ENCODE measurements around the gene HCFC1.
"Not testable (repeated sequence)": the region's sequence is repeated elsewhere in the genome, so short reads cannot be mapped to it uniquely, and the experiment has no call there.

The HCFC1 gene

GRCh38 chrX:154008521-154008920 is 36.9 kb upstream of the HCFC1 start:
- no peak for DNase-seq (ENCODE audit: low read depth)

- no peak for DNase-seq (ENCODE audit: low read depth)
Observed at GRCh38 chrX:154006947-154007346, 35.3 kb upstream of the HCFC1 start.

GRCh38 chrX:154004315-154004714 is 32.7 kb upstream of the HCFC1 start:
- DNase-seq (ENCODE audit: low read depth), result no peak

- DNase-seq (ENCODE audit: low read depth), result peak; percentile 81
Observed at GRCh38 chrX:154002215-154002719, 30.6 kb upstream of the HCFC1 start.

- DNase-seq (ENCODE audit: low read depth), result no peak
Observed at GRCh38 chrX:154000051-154000450, 28.4 kb upstream of the HCFC1 start.

GRCh38 chrX:153999359-154000037 is 27.9 kb upstream of the HCFC1 start:
- DNase-seq (ENCODE audit: low read depth), result no peak

GRCh38 chrX:153995504-153995903 is 23.9 kb upstream of the HCFC1 start:
- DNase-seq (ENCODE audit: low read depth), result no peak

- not testable (repeated sequence) for DNase-seq (ENCODE audit: low read depth)
Observed at GRCh38 chrX:153994398-153994797, 22.8 kb upstream of the HCFC1 start.

- no peak for DNase-seq (ENCODE audit: low read depth)
Observed at GRCh38 chrX:153993978-153994377, 22.4 kb upstream of the HCFC1 start.

- DNase-seq (ENCODE audit: low read depth), result no peak
Observed at GRCh38 chrX:153993079-153993478, 21.5 kb upstream of the HCFC1 start.

GRCh38 chrX:153992180-153992579 is 20.6 kb upstream of the HCFC1 start:
- no peak for DNase-seq (ENCODE audit: low read depth)

GRCh38 chrX:153991013-153991580 is 19.5 kb upstream of the HCFC1 start:
- DNase-seq (ENCODE audit: low read depth), result no peak

- DNase-seq (ENCODE audit: low read depth), result no peak
Observed at GRCh38 chrX:153989973-153990655, 18.5 kb upstream of the HCFC1 start.

- no peak for DNase-seq (ENCODE audit: low read depth)
Observed at GRCh38 chrX:153988493-153988892, 16.9 kb upstream of the HCFC1 start.

GRCh38 chrX:153984351-153985178 is 12.9 kb upstream of the HCFC1 start:
- DNase-seq (ENCODE audit: low read depth), result no peak

- no peak for DNase-seq (ENCODE audit: low read depth)
Observed at GRCh38 chrX:153983321-153983801, 11.7 kb upstream of the HCFC1 start.

- DNase-seq (ENCODE audit: low read depth), result no peak
Observed at GRCh38 chrX:153981771-153982533, 10.3 kb upstream of the HCFC1 start.

- DNase-seq (ENCODE audit: low read depth), result no peak
Observed at GRCh38 chrX:153981231-153981630, 9.6 kb upstream of the HCFC1 start.

- not testable (repeated sequence) for DNase-seq (ENCODE audit: low read depth)
Observed at GRCh38 chrX:153980394-153980793, 8.8 kb upstream of the HCFC1 start.

GRCh38 chrX:153974726-153975286 is 3.2 kb upstream of the HCFC1 start:
- DNase-seq (ENCODE audit: low read depth), result no peak

Measured in stromal cell of bone marrow (primary cell).